Measurements from ENCODE around the gene GLT8D2. TPM values are rescaled to one million over a fixed set of nuclear protein-coding genes. Genes with fewer than 3 reads are reported as not detected.

GLT8D2 gene
- total RNA-seq, 3 donors from 2014 or later (not counting 1 experiment from before 2014, with no cell fraction given): 0.19 to 0.48 (median 0.32) TPM

DNA sequence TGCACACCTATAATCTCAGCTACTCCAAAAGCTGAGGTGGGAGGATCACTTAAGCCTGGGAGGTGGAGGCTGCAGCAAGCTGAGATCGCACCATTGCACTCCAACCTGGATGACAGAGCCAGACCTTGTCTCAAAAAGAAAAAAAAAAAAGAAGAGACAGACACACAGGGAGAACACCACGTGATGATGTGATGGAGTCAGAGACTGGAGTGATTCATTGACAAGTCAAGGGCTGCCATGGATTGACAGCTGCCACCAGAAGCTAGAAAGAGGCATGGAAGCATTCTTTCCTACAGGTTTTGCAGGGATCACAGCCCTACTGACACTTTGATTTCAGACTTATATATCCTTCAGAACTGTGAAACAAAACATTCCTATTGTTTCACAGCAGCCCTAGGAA lies 10.8 kb upstream of the GLT8D2 start:
- Mint-ChIP-seq H3K9me3 (peaks cover 0 to 2% of the 10 kb centered on the region in 2 donors), H3K27me3 (ENCODE audit: low read depth in 2 of 2) (peaks cover 8 to 21% of the 10 kb centered on the region in 2 donors), H3K36me3 (no peaks in the 10 kb centered on the region), H3K4me3 (no peak overlapping the region), H3K4me1 (peaks cover 9 to 13% of the 10 kb centered on the region in 2 donors), H3K27ac (no peak overlapping the region)
- Histone ChIP-seq H3K36me3 (ENCODE audit: control insufficient read depth, insufficient read depth, low read length) (no peaks in the 10 kb centered on the region), H3K27me3 (ENCODE audit: control insufficient read depth, insufficient read depth, low read length) (no peaks in the 10 kb centered on the region), H3K4me3 (ENCODE audit: low read length) (no peak overlapping the region), H3K9me3 (ENCODE audit: control insufficient read depth, insufficient read depth, low read length) (no peaks in the 10 kb centered on the region), H3K4me1 (ENCODE audit: control insufficient read depth, insufficient read depth, low read length) (peaks cover 14% of the 10 kb centered on the region), H3K27ac (ENCODE audit: low read length) (no peak overlapping the region)
- no peak for ATAC-seq
- 74% methylated on average over 2 of the region's 2 CpGs for WGBS (ENCODE audit: insufficient coverage)
- no peak for DNase-seq
- intact Hi-C loops (cut with micrococcal nuclease): loop anchor here (5.0 kb wide), 1 partner anchor 227 kb away; no protein-coding TSS in a partner anchor
- TF ChIP-seq, protein P1, sequence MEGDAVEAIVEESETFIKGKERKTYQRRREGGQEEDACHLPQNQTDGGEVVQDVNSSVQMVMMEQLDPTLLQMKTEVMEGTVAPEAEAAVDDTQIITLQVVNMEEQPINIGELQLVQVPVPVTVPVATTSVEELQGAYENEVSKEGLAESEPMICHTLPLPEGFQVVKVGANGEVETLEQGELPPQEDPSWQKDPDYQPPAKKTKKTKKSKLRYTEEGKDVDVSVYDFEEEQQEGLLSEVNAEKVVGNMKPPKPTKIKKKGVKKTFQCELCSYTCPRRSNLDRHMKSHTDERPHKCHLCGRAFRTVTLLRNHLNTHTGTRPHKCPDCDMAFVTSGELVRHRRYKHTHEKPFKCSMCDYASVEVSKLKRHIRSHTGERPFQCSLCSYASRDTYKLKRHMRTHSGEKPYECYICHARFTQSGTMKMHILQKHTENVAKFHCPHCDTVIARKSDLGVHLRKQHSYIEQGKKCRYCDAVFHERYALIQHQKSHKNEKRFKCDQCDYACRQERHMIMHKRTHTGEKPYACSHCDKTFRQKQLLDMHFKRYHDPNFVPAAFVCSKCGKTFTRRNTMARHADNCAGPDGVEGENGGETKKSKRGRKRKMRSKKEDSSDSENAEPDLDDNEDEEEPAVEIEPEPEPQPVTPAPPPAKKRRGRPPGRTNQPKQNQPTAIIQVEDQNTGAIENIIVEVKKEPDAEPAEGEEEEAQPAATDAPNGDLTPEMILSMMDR (IDR thresholded peaks at IDR 0.05): no peak

DNA sequence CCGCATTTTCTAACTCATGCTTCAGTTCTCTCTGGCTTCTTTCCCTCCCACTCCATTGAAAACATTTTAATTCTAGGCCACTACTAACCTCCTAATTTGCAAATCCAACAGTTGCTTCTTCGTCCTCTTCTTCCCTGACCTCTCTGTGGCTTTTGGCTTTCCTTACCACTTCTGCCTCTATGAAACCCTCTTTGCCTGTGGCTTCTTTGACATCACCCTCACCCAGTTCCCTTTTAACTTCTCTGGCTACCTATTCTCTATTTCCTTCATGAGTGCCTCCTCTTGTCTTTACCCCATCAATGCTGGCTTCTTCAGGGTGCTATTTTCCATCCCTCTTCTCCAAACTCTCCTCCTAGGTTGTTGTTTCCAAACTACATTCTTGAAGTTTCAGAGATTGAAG lies 10.0 kb upstream of the GLT8D2 start:
- H3K27me3 Mint-ChIP-seq (ENCODE audit: low read depth in 2 of 2): peaks cover 13 to 23% of the 10 kb centered on the region in 2 donors
- ATAC-seq (no peak), DNase-seq (no peak)
- no peaks in the 10 kb centered on the region for H3K36me3 ChIP-seq (ENCODE audit: control insufficient read depth, insufficient read depth, low read length)
- peaks cover 1 to 5% of the 10 kb centered on the region in 2 donors for H3K4me1 Mint-ChIP-seq
- whole genome bisulfite sequencing (ENCODE audit: insufficient coverage): 51% methylated on average over 2 of the region's 2 CpGs
- H3K4me3 Mint-ChIP-seq: no peak overlapping the region
- H3K27ac ChIP-seq (ENCODE audit: low read length): no peak overlapping the region
- TF ChIP-seq, protein P1 (IDR thresholded peaks at IDR 0.05): no peak
- peaks cover 6% of the 10 kb centered on the region for H3K4me1 ChIP-seq (ENCODE audit: control insufficient read depth, insufficient read depth, low read length)
- H3K36me3 Mint-ChIP-seq: no peaks in the 10 kb centered on the region
- no peaks in the 10 kb centered on the region for H3K27me3 ChIP-seq (ENCODE audit: control insufficient read depth, insufficient read depth, low read length)
- intact Hi-C loops (cut with micrococcal nuclease): loop anchor here (5.0 kb wide), 1 partner anchor 227 kb away; no protein-coding TSS in a partner anchor
- H3K4me3 ChIP-seq (ENCODE audit: low read length): no peak overlapping the region
- peaks cover 0 to 2% of the 10 kb centered on the region in 2 donors for H3K9me3 Mint-ChIP-seq
- no peak overlapping the region for H3K27ac Mint-ChIP-seq
- H3K9me3 ChIP-seq (ENCODE audit: control insufficient read depth, insufficient read depth, low read length): no peaks in the 10 kb centered on the region

DNA sequence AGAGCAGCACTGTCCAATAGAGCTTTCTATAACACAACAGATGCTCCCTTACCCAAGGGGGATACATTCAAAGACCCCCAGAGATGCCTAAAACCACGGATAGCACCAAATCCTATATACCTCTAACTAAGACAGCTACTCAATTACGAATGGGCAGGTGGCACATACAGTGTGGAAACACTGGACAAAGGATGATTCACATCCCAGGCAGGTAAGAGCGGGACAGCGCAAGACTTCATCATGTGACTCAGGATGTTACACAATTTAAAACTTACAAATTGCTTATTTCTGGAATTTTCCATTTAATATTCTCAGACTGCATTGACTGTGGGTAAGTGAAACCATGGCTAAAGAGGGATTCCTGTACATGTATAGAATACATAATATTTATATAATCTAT lies 8.8 kb upstream of the GLT8D2 start:
- no peak for DNase-seq
- Mint-ChIP-seq H3K9me3 (peaks cover 0 to 2% of the 10 kb centered on the region in 2 donors), H3K27me3 (ENCODE audit: low read depth in 2 of 2) (peaks cover 18 to 28% of the 10 kb centered on the region in 2 donors), H3K4me1 (no peaks in the 10 kb centered on the region), H3K4me3 (no peak overlapping the region), H3K36me3 (no peaks in the 10 kb centered on the region), H3K27ac (no peak overlapping the region)
- intact Hi-C loops (cut with micrococcal nuclease): no loop called here
- Histone ChIP-seq H3K4me1 (ENCODE audit: control insufficient read depth, insufficient read depth, low read length) (peaks cover 5% of the 10 kb centered on the region), H3K9me3 (ENCODE audit: control insufficient read depth, insufficient read depth, low read length) (no peaks in the 10 kb centered on the region), H3K4me3 (ENCODE audit: low read length) (no peak overlapping the region), H3K36me3 (ENCODE audit: control insufficient read depth, insufficient read depth, low read length) (no peaks in the 10 kb centered on the region), H3K27ac (ENCODE audit: low read length) (no peak overlapping the region), H3K27me3 (ENCODE audit: control insufficient read depth, insufficient read depth, low read length) (no peaks in the 10 kb centered on the region)
- no peak for ATAC-seq
- TF ChIP-seq, protein P1 (IDR thresholded peaks at IDR 0.05): no peak
- WGBS (ENCODE audit: insufficient coverage): 87% methylated on average over 4 of the region's 4 CpGs

DNA sequence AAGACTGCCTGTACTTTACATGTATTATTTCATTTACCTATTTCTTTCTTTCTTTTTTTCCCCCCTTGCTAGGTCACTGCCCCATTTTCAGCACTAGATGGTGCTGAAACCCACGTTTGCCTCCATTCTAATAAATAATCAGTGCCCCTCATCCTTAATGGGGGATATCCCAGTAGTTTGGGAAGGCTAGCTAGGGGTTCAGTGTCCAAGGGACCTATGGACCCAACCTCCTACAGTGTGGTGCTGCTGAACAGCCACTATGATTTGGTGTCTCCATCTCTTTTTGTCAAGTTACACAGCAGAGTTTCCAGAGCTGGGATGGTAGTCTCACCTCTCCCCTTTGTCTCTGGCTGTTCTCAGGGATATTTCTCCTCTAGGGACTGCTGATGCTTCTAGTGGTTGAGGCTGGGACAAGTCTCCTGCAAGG lies 7.8 kb upstream of the GLT8D2 start:
- Mint-ChIP-seq H3K4me3 (no peak overlapping the region), H3K4me1 (no peaks in the 10 kb centered on the region), H3K27ac (no peak overlapping the region), H3K27me3 (ENCODE audit: low read depth in 2 of 2) (peaks cover 25 to 31% of the 10 kb centered on the region in 2 donors), H3K36me3 (no peaks in the 10 kb centered on the region), H3K9me3 (peaks cover 0 to 2% of the 10 kb centered on the region in 2 donors)
- H3K27ac ChIP-seq (ENCODE audit: low read length): no peak overlapping the region
- no peaks in the 10 kb centered on the region for H3K4me1 ChIP-seq (ENCODE audit: control insufficient read depth, insufficient read depth, low read length)
- H3K27me3 ChIP-seq (ENCODE audit: control insufficient read depth, insufficient read depth, low read length): no peaks in the 10 kb centered on the region
- no peaks in the 10 kb centered on the region for H3K36me3 ChIP-seq (ENCODE audit: control insufficient read depth, insufficient read depth, low read length)
- DNase-seq: peak in 1 of 2 donors; percentile 53
- no peak overlapping the region for H3K4me3 ChIP-seq (ENCODE audit: low read length)
- H3K9me3 ChIP-seq (ENCODE audit: control insufficient read depth, insufficient read depth, low read length): no peaks in the 10 kb centered on the region
- WGBS (ENCODE audit: insufficient coverage): 0% methylated on average over 1 of the region's 1 CpG
- intact Hi-C loops (cut with micrococcal nuclease): loop anchor here (1.0 kb wide), 1 partner anchor 52 kb away; no protein-coding TSS in a partner anchor
- peak in 2 of 3 donors; percentile 42 to 64 for ATAC-seq
- TF ChIP-seq, protein P1 (IDR thresholded peaks at IDR 0.05): peak; percentile 64
